Activated T-cell treated with anti-CD3 and anti-CD28 coated beads, Interleukin-2, amount 50 U/mL, for 48 hours (primary cell): ENCODE results near the gene SMIM7.
"Not testable (repeated sequence)": the region's sequence is repeated elsewhere in the genome, so short reads cannot be mapped to it uniquely, and the experiment has no call there.

Experiments
- DNase-seq, 2 experiments: peaks; one replicate each; pipeline ENCODE4 v3.0.0-alpha.2; 2020

Gene SMIM7

DNA sequence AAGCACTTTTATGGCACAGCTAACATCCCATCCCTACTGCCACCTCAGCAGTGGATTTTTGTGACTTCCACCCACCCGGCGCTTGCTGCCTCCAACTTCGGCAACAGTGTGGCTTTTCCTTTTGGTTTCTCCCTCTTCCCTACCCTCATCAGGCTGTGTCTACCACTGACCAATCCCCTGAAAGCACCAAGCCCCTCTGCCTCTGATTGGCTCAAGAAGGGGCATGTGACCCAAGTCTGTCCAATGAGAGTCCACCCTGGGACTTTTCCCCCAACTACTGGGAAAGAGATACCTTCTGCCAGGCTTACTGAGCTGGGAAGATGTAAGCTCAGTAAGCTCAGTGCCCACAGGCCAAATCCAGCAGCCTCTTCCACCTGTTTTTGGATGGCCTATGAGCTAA, 5.8 kb downstream of the SMIM7 start:
- no peak for DNase-seq

- DNase-seq = no peak
Measured at GRCh38 chr19:16652854-16653253, 7.1 kb downstream of the SMIM7 start.

GRCh38 chr19:16651421-16652188, 8.3 kb downstream of the SMIM7 start:
- DNase-seq = not testable (repeated sequence)

DNA sequence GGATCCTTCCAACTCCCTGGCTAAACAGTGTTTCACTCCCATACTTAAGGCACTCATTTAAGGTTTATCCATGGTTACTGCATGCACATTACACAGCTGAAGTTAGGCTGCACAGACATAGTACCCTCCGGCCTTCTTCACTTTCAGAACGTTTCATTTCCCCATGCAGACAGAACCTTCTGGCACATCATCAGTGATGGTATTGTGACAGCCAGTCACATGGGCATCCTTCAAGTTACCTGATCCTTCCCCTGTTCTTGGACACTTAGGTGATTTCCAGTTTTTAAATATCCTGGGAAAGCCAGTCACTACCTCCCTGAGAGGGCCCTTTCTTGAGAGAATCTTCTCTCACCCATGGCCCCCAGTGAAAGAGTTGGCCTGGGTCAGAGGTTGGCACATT, 9.1 kb downstream of the SMIM7 start:
- no peak for DNase-seq

GRCh38 chr19:16649734-16650133, 10.2 kb downstream of the SMIM7 start:
- DNase-seq = no peak

- DNase-seq = no peak
Measured at GRCh38 chr19:16645140-16645539, 14.8 kb downstream of the SMIM7 start.

- no peak for DNase-seq
Measured at GRCh38 chr19:16641695-16642094, 18.2 kb downstream of the SMIM7 start.

DNA sequence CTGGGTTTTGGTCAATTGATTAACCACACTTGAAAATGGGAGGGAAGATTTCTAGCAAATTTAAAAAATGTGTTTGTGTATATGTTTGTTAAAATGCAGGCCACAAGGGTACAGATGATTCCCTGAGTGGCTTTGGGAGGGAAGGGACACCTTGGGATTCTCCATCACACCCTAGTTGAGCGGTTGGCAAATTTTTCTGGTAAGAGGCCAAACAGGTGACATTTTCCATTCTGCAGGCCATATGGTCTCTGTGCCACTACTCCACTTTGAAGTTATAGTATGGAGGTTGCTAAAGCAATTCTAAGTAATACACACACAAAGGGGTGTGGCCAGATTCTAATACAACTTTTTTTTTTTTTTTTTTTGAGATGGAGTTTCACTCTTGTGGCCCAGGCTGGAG, 19.0 kb downstream of the SMIM7 start:
- no peak for DNase-seq

DNA sequence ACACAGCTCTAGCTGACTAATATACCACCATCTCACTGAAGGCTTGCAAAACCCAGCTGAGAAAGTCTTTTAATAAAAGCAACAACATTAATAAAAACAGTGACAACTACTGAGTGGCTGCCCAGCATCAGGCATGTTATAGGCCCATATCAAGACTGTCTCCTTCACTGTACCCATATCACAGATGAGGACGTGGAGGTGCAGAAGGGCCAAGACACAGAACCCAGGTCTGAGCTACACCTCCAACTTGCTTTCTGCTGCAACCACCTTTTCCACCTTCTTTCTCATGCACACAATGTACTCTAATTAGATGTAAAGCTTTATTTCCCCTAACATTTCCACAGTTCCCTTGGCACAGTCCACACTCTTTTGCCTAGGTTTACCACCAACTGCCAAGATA, 21.3 kb downstream of the SMIM7 start:
- no peak for DNase-seq

- no peak for DNase-seq
Measured at GRCh38 chr19:16637535-16637934, 22.4 kb downstream of the SMIM7 start.

DNA sequence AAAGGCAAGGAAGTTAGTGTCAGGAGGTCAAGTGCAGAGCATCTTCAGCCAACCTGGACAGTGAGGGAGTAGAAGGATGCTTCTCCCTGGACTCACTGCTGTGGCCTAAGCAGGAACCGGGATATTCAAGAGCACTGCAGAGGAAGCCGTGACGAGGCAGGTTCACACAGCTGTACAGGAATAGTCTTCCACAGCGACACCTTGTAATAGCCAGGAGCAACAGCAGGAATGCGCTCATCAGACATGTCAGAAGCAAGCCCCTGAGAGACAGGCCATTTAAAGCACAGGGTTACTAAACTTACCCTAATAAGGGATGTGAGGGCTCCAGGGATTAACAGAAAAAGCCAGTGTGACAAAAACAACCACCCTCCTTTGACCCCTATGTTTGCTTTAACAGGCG, 28.5 kb downstream of the SMIM7 start:
- DNase-seq = no peak

GRCh38 chr19:16628984-16629691, 30.8 kb downstream of the SMIM7 start:
- DNase-seq = no peak

DNA sequence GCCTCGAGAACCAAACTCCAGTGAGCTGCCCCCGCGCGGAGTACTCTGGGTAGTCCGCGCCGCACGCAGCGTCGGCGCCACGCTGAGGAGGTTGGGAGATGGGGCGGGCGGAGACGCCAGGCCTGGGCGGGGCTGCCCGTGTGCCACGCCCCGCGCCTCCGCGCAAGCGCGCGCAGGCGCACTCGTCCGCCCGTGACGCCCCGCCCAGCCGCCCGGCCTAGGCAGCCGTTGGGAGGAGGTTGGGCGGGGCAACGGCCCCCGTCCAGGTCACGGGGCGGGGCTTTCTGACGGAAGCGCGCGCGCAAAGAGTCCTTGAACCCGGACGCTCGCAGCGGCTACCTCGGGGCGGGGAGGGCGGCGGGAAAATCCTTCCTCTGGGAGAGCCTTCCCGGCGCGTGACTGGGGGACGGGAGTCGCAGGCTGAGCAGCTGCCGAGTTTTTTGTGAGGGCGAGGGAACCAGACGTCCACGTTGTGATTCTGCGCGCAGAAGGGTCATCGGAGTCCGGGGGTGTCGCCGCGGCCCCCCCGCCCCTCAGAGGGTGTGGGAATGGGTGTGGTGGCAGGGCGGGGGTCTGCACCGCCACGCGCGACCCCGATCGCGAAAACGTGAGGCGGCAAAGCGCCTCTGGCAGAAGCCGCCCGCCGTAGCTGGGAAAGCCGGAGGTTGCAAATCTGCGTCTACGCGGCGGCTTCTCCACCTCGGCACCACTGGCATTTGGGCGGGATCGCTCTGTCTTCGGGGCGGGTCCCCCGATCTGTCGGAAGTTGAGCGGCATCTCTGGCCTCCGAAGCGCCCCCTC, 31.6 kb downstream of the SMIM7 start, which contains the start of gene MED26:
TSS of gene MED26 (minus strand) at position 22 of the 801 bp plus-strand sequence. CDS start 261 bp downstream, outside the sequence.
- DNase-seq = peak; percentile 97

DNA sequence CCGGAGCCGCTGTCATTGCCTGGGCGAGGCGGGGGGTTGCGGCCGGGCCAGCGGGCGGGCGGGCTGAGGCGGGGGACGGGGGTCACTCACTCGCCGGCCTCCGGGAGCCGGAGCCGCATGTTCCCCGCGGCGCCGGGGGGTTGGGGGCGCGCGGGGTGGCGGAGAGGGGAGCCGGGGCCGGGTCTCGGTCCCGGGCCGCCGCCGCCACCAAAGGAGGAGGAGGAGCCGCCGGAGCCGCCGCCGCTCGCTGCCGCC, 32.1 kb downstream of the SMIM7 start:
- no peak for DNase-seq

GRCh38 chr19:16627193-16627927, 32.6 kb downstream of the SMIM7 start:
- peak; percentile 49 for DNase-seq

DNA sequence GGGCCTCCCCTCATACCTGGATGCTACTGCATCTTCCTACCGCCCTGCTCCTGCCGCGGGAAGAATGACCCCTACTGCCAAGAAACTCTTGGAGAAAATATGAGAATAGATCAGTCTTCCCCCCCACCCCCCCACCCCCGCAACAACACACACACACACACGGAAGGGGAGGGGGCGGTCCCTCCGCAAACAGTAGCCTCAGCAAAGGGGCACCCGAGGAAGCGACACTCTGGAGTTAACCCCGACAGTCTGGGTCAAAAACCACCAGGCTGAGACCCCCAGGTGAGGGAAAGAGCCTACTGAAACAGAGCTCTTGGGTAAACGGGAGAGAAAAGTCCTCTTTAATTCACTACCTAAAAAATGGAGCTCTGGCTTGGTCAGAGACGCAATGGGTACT, 33.1 kb downstream of the SMIM7 start:
- no peak for DNase-seq

GRCh38 chr19:16625163-16625958, 34.6 kb downstream of the SMIM7 start:
- DNase-seq = no peak

DNA sequence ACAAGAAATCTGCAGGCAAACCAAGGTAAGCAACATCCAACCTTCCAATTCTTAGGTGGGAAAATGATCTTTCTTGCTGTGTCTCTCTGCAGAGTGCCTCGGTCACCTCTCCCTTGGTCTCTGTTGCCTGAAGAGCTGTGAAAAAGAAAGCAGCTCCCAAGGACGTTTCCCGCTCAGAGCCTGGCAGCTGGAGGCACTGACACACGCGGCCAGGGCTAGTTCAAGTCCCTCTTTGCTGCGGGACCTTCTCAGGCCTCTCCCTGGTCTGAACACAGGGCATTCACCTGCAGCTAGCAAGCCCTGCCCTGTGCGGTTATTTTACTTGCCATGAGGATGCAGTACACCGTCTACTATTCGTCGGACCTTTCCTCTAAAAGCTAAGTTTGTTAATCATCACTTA, 35.7 kb downstream of the SMIM7 start:
- no peak for DNase-seq

- no peak for DNase-seq
Measured at GRCh38 chr19:16623576-16623975, 36.4 kb downstream of the SMIM7 start.

GRCh38 chr19:16623066-16623465, 36.9 kb downstream of the SMIM7 start:
- DNase-seq = no peak

DNA sequence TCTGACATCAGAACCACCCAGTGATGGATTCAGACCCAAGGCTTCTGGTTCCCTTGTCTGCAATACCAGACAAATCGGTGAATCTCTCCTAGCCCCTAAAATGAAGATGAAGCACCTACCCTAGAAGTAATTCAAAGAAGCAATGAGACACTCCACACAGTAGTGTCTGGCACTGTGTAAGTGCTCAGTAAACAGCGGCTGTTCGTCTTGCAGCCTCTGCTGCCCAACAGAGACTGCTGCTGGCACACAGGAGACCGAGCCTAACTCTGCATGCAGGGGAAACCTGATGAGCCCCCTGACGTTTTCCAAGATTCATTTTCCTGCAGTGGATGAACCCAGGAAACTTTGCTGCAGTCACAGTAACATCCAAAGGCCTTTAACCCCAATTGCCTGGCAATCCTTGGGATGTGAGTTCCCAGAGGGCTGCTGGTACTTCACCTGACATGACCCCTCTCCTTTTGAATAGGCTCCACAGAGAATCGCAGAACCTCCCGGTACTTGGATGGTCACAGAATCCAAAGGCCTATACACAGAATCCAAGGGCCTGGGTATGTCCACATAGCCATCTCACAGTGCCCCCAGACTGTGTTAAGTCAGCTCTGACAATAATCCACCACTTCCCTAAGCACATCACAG, 38.7 kb downstream of the SMIM7 start:
- no peak for DNase-seq

- DNase-seq = no peak
Measured at GRCh38 chr19:16620584-16620983, 39.4 kb downstream of the SMIM7 start.
